Sigmoid colon (tissue), 4 donors: ENCODE data around the gene ABLIM2.

Experiments
- EP300 ChIP-seq, 4 donors: sonication (generic); formaldehyde crosslinking; IDR thresholded peaks; one replicate each; pipeline ENCODE4 v1.6.1; 2017; ENCODE audit warnings: antibody characterized with exemption in 4 of 4
- POLR2AphosphoS5 ChIP-seq, 4 donors: sonication (generic); formaldehyde crosslinking; IDR thresholded peaks; one replicate each; pipeline ENCODE4 v1.6.1; 2017; ENCODE audit warnings: antibody characterized with exemption in 4 of 4
- TF ChIP-seq, protein P1 (sequence below), 4 experiments: fragments of 450-650 bp in 3 of 4; fragments of 200-600 bp in 1 of 4; IDR thresholded peaks; one replicate each; pipeline ENCODE4 v1.5.1; 2016 to 2019; ENCODE audit warnings: antibody characterized with exemption in 4 of 4, mild to moderate bottlenecking in 3 of 4, moderate library complexity in 2 of 4

DNA sequence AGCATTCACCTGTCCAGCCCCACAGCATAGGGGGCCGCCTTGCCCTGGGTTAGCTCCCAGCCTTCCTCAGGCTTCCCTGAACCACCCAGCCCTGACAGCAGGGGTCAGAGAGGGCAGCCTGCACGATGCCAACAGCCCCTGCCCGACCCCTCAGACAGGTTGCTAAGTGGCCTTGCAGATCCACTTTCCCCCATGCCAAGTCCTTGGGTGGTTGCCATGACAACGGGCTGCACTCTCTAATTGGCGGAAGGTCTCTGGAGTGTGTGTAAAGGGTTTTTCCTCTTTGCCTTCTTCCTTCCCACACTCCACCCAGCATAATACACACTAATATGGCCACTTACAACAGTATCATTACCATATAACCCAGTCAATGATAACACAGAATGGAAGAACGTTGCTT lies 119.3 kb downstream of the ABLIM2 start:
- TF ChIP-seq EP300 (IDR thresholded peaks at IDR 0.05) (no peak), POLR2AphosphoS5 (IDR thresholded peaks at IDR 0.05) (no peak)
- TF ChIP-seq, protein P1, sequence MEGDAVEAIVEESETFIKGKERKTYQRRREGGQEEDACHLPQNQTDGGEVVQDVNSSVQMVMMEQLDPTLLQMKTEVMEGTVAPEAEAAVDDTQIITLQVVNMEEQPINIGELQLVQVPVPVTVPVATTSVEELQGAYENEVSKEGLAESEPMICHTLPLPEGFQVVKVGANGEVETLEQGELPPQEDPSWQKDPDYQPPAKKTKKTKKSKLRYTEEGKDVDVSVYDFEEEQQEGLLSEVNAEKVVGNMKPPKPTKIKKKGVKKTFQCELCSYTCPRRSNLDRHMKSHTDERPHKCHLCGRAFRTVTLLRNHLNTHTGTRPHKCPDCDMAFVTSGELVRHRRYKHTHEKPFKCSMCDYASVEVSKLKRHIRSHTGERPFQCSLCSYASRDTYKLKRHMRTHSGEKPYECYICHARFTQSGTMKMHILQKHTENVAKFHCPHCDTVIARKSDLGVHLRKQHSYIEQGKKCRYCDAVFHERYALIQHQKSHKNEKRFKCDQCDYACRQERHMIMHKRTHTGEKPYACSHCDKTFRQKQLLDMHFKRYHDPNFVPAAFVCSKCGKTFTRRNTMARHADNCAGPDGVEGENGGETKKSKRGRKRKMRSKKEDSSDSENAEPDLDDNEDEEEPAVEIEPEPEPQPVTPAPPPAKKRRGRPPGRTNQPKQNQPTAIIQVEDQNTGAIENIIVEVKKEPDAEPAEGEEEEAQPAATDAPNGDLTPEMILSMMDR (IDR thresholded peaks at IDR 0.05), result no peak
